ENCODE results near the gene CALHM6.

The CALHM6 gene

GRCh38 chr6:116417661-116418060, 43.5 kb upstream of the CALHM6 start:
- no peak overlapping the region for H3K4me2 ChIP-seq (ENCODE audit: low read length)
- H3K27ac ChIP-seq (ENCODE audit: low read depth, low read length, poor library complexity, severe bottlenecking) = no peak overlapping the region
- TF ChIP-seq CTCF (IDR thresholded peaks at IDR 0.05; ENCODE audit: low read length) = no peak
- TF ChIP-seq EZH2 (IDR thresholded peaks at IDR 0.05; ENCODE audit: borderline replicate concordance, low read length) = no peak
- H3K36me3 ChIP-seq (ENCODE audit: insufficient read depth, low read length) = no peaks in the 10 kb centered on the region
- H3K9me3 ChIP-seq (ENCODE audit: low read length) = no peaks in the 10 kb centered on the region
- H3K9ac ChIP-seq (ENCODE audit: low read length) = no peak overlapping the region
- no peaks in the 10 kb centered on the region for H3K79me2 ChIP-seq (ENCODE audit: insufficient read depth, low read length)
- H2AFZ ChIP-seq (ENCODE audit: low read length) = no peak overlapping the region
- H4K20me1 ChIP-seq (ENCODE audit: insufficient read depth, low read length) = no peaks in the 10 kb centered on the region
- H3K4me3 ChIP-seq (ENCODE audit: low read depth, low read length, poor library complexity, severe bottlenecking) = no peak overlapping the region
- no peaks in the 10 kb centered on the region for H3K4me1 ChIP-seq (ENCODE audit: insufficient read depth, low read length, severe bottlenecking)
- no peaks in the 10 kb centered on the region for H3K9me2 ChIP-seq (ENCODE audit: low read depth, low read length)
- no peaks in the 10 kb centered on the region for H3K27me3 ChIP-seq (ENCODE audit: insufficient read depth, low read length)
- no peaks in the 10 kb centered on the region for H3F3A ChIP-seq (ENCODE audit: insufficient read depth, low read length)

DNA sequence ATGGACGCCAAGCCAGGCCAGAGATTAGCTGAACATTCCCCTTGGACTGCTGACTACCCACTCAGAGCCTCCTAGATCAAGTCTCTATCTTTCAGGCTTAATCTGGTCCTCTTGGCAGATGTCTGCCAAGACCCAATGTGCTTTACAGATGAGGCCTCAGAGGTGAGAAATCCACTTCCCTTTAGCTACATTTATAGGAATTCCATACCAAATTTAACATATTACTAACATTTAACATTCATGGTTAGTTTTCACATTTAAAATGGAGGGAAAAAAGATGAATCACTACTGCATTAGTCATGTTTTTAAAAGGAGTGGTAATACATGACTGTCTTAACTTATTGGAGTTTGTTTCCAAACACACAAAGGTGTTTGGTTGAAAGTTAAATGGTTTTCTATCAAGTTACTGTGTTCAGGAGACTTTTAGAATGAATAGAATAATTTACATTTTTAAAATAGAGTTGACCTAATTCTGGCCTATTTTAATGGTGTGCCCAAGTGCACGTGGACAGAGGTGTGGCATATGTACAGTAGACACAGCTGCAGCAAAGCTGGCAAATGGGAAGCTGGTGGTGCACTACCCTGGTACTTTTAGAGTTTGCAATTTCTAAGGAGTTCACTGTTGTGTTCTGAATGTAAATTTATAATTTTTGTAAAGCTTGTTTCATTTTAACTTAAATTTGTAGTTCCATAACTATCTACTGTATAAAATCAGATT, 41.9 kb upstream of the CALHM6 start:
- no peaks in the 10 kb centered on the region for H4K20me1 ChIP-seq (ENCODE audit: insufficient read depth, low read length)
- H3K27me3 ChIP-seq (ENCODE audit: insufficient read depth, low read length) = no peaks in the 10 kb centered on the region
- H3F3A ChIP-seq (ENCODE audit: insufficient read depth, low read length) = no peaks in the 10 kb centered on the region
- no peak overlapping the region for H3K27ac ChIP-seq (ENCODE audit: low read depth, low read length, poor library complexity, severe bottlenecking)
- H3K4me1 ChIP-seq (ENCODE audit: insufficient read depth, low read length, severe bottlenecking) = no peaks in the 10 kb centered on the region
- TF ChIP-seq CTCF (IDR thresholded peaks at IDR 0.05; ENCODE audit: low read length) (no peak), EZH2 (IDR thresholded peaks at IDR 0.05; ENCODE audit: borderline replicate concordance, low read length) (no peak)
- H3K9me2 ChIP-seq (ENCODE audit: low read depth, low read length) = no peaks in the 10 kb centered on the region
- H2AFZ ChIP-seq (ENCODE audit: low read length) = no peak overlapping the region
- H3K9me3 ChIP-seq (ENCODE audit: low read length) = no peaks in the 10 kb centered on the region
- no peaks in the 10 kb centered on the region for H3K36me3 ChIP-seq (ENCODE audit: insufficient read depth, low read length)
- H3K79me2 ChIP-seq (ENCODE audit: insufficient read depth, low read length) = no peaks in the 10 kb centered on the region
- H3K4me3 ChIP-seq (ENCODE audit: low read depth, low read length, poor library complexity, severe bottlenecking) = no peak overlapping the region
- no peak overlapping the region for H3K4me2 ChIP-seq (ENCODE audit: low read length)
- H3K9ac ChIP-seq (ENCODE audit: low read length) = no peak overlapping the region

GRCh38 chr6:116420341-116420740, 40.8 kb upstream of the CALHM6 start:
- H3K27ac ChIP-seq (ENCODE audit: low read depth, low read length, poor library complexity, severe bottlenecking) = no peak overlapping the region
- H3F3A ChIP-seq (ENCODE audit: insufficient read depth, low read length) = no peaks in the 10 kb centered on the region
- H3K36me3 ChIP-seq (ENCODE audit: insufficient read depth, low read length) = no peaks in the 10 kb centered on the region
- no peaks in the 10 kb centered on the region for H3K79me2 ChIP-seq (ENCODE audit: insufficient read depth, low read length)
- no peaks in the 10 kb centered on the region for H3K27me3 ChIP-seq (ENCODE audit: insufficient read depth, low read length)
- H4K20me1 ChIP-seq (ENCODE audit: insufficient read depth, low read length) = no peaks in the 10 kb centered on the region
- no peaks in the 10 kb centered on the region for H3K9me3 ChIP-seq (ENCODE audit: low read length)
- no peak overlapping the region for H3K4me3 ChIP-seq (ENCODE audit: low read depth, low read length, poor library complexity, severe bottlenecking)
- H3K4me2 ChIP-seq (ENCODE audit: low read length) = no peak overlapping the region
- H3K4me1 ChIP-seq (ENCODE audit: insufficient read depth, low read length, severe bottlenecking) = no peaks in the 10 kb centered on the region
- H2AFZ ChIP-seq (ENCODE audit: low read length) = no peak overlapping the region
- no peaks in the 10 kb centered on the region for H3K9me2 ChIP-seq (ENCODE audit: low read depth, low read length)
- TF ChIP-seq CTCF (IDR thresholded peaks at IDR 0.05; ENCODE audit: low read length) (no peak), EZH2 (IDR thresholded peaks at IDR 0.05; ENCODE audit: borderline replicate concordance, low read length) (no peak)
- H3K9ac ChIP-seq (ENCODE audit: low read length) = no peak overlapping the region

Measured in OCI-LY1 (cell line).